C1 segment of cervical spinal cord (tissue), 14 donors: ENCODE results near the gene DEGS2.

Experiments
- DNase-seq, 14 donors: peaks; one replicate each; lab custom pipeline; 2025; lab: John Stamatoyannopoulos, UW

The DEGS2 gene

DNA sequence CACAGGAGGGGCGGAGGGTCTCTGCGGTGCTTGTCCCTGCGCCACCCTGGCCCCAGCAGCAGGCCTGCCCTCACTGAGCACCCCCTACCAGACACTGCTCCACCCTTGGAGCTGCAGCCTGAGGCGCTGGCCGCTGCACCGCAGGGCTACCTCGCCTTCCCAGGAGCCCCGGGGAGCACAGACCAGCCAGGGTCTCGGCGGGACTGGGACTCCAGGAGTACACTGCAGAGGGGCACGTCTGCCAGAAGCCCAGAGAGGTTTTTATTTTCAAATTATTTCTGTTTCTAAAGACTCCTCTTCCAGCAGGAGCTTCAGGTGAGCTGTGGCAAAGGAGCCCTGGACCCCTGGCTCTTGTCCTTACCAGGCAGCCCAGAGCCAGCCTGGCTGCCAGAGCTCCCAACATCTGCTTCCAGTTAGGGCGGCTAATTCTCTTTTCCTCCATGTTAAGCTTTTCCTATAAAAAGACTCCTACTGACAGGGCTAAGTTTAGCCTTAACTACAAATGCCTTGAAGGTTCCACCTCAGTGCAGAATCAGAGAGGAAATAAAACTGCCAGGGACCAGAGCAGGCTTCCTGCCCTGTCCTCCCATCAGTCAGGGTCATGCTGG, 26.4 kb downstream of the DEGS2 start:
- DNase-seq = no peak

DNA sequence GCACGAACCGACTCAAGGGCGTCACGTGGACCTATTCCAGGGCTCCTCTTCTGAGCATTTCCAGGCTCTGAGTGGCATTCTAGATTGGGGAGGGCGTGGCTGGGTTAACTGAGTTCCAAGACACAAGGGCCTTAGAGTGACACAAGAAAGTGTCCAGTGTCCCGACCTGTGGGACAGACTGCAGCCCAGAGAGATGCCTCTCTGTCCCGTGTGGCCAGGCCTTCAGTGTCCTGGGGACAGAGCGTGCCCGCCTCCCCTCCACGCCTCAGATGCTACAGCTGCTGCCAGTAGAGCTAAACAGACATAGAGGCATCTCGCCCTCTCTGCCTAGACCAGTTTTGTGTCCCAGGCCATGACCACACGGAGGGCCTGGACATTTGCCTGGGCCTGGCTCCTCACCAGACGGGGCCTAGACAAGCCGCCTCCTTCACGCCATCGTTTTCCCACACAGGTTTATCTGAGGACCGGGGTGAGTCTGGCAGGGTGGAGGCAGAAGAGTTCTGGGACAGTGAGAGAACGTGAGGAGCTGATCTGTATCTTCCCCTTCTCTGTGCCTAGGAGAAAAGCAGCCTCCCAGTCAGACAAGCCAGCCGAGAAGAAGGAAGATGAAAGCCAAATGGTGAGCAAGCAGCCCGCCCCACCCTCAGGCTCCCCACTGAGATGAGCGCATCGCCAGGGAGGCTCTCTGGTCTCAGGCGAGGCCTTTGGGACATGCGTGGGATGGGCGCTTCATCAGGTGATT, 27.1 kb downstream of the DEGS2 start:
- DNase-seq = peak in 1 of 14 donors; percentile 79

DNA sequence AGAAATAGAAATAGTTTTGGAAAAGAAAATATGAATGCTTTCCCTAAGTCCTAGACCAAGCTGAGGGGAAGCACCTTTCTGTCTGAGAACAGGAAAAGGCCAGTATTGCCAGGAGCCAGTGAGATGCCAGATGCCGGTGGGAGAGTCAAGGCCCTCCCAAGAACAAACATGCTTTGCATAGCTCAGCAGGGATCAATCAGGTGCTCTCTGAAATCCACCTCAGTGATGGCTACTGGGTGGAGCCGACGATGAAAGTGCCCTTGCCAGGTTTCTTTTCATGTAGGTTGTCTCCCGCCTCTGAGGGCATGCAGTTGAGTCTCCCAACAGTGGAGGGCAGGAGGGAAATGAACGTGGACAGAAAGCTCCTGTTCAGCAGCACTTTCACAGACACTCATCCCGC, 28.3 kb downstream of the DEGS2 start:
- no peak for DNase-seq

DNA sequence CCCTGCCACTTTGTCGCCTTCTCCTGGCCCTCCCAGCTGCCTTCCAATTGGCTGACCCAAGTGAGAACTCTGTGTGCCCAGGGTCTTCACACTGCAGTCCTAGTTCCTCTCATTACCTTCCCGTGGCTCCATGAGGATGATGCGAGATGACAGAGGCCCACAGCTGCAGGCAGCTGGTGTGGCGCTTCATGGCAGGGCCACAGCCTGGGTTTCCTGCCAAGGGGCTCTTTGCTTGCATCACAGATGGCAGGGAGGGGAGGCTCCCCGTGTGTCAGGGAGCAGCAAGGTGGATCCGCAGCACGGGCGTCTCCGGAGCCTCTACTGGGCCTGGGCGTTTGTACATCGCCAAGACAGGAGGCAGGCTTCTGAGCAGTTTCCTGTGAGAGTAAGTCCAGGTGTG, 28.9 kb downstream of the DEGS2 start:
- DNase-seq = no peak

DNA sequence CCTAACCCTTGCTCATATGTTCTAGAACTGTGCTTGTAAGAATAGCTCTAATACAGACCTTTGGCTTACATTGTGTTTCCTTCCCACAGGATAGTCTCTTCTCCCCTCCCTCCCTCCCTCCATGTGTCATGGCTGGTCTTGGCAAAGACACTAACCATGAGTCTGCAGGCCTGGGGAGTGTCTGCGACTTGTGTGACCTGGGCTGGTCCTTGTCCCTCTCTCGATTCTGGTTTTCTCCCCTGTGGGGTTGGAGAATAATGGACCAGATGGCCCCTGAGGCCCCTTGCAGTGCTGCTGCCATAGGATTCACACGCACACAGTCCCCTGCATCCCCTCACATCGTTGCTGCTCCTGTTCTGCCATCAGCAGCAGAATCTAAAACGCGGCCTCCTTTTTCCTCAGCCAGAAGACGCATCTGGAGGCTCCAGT, 30.3 kb downstream of the DEGS2 start:
- peak in 1 of 14 donors; percentile 62 for DNase-seq

DNA sequence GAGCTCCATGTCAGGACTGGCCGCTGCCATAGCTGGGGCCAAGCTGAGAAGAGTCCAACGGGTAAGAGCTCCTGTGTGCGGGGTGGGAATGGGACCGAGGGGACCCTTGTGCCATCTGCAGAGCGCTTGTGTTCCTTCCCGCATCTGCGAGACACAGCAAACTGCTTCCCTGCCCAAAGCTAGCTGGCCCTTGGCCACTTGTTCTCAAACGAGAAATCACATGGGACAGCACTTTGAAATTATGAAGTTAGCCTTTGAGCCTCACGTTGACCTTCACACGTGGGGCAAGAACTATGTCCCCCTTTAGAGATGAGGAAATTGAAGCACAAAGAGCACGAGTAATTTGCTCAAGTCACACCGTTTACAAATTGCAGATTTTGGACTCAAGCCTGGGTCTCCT, 30.8 kb downstream of the DEGS2 start:
- DNase-seq = no peak

DNA sequence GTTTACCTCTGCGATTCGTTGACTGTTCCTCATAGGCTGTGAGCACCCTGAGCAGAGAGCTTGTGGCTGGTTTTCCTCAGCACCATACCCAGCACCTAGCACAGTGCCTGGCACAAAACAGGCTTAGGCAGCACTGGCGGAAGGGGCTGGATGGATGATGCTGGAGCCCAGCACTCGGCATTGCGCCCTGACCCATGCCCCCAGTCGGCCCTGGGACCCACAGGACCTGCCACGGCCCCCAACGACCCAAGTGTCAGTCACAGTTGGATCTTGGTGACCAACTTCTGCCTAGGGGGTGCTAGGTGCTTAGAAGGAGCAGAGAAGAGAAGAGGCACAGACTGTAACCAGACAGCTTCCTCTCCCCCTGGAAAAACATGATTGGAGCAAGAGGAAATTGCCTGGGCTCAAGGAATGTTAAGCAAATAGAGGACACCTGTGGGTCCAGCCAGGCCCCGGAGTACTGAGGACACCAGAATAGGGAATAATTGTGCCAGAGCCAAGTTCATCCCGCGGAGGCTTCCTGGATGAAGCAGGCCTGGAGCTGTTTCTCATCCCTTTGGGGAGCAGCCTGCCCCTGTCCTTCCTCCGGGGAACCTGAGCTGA, 31.5 kb downstream of the DEGS2 start:
- DNase-seq = no peak

DNA sequence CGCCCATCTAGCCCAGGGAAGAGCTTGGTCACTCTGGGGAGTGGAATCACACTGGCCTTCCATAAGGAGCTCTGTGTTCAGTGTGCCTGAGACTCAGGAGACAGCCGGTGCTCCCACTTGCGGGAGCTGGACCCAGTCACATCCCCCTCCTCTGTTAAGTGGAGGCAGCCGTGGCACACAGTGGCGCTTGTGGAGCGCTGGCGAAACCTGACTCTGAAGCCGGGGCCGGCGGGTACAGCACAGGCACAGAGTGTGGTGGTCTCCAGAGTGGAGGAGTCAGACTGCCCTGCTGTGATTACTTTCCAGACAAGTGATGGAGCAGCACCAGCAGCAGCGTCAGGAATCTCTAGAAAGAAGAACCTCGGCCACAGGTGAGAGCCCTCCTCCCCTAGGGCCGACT, 33.0 kb downstream of the DEGS2 start:
- DNase-seq = no peak

DNA sequence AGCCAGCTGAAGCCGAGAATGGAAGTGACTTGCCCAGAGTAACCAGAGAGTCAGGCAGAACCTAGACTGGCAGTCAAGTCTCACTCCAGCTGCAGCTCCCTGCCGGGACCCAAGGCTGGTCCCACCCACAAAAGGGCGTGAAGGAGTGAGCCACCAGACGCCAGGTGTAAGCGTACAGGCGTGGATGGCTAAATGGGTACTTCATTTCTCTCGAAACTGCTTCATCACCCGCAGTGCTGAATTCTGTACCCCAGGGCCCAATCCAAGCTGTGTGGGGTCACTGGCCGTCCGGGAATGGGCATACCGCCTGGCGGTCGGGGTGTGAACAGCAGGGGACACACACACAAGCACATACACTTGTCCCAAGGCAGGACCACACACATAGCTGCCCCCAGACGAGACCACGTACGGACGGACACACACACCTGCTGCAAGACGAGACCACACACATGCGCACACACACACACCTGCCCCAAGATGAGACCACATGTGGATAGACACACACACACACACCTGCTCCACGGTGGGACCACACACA, 34.8 kb downstream of the DEGS2 start:
- DNase-seq = no peak

DNA sequence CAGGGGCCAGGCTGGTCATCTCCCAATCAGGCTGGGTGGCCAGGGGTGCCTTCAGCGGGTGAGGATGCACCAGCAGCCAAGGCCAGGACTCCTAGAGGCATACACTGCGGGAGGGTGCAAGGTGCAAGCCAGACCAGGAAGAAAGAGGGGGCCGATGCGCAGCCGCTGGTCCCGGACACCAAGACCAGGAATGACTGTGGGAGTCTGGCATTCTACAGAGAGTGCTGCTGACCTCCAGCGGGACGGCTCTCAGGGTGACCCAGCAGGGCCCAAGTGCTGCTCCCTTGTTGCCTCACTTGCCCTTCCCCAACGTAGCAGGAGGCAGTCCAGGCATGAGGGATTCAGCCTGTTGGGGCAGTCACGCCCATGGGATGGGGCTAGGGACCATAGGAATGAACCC, 35.8 kb downstream of the DEGS2 start:
- DNase-seq = no peak

DNA sequence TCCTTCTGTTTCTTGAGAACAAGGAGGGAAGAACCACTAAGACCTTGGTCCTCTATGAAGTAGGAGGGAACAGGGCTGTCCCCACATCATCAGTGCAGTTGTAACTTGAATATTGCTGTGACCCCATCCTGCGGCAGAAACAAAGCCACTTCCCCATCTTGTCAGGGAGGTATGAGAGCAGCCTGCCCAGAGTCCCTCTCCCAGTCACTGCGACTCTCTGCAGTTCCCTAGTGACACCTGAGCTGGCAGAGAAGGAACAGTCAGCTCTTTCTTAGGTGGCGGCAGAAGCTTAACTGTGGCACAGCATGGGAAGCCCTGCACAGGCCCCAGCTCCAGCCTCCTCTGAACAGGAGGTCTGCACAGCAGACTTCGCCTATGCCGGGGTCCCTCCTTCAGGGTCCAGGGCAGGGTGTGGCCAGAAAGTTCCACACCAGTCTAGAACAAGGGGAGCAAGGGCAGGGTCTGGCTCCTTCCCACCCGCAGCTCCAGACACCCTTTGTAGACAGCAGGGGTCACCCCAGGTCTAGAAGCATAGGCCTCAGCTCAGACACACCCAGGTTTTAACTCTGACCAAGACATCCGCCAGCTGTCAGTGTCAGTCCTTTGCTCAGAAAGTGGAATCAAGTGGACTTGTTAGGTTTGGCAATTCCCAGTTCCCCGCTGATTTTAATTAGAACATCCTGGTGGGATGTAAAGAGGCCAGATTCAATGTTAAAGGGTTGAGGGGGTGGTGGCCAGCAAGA, 36.8 kb downstream of the DEGS2 start:
- no peak for DNase-seq

DNA sequence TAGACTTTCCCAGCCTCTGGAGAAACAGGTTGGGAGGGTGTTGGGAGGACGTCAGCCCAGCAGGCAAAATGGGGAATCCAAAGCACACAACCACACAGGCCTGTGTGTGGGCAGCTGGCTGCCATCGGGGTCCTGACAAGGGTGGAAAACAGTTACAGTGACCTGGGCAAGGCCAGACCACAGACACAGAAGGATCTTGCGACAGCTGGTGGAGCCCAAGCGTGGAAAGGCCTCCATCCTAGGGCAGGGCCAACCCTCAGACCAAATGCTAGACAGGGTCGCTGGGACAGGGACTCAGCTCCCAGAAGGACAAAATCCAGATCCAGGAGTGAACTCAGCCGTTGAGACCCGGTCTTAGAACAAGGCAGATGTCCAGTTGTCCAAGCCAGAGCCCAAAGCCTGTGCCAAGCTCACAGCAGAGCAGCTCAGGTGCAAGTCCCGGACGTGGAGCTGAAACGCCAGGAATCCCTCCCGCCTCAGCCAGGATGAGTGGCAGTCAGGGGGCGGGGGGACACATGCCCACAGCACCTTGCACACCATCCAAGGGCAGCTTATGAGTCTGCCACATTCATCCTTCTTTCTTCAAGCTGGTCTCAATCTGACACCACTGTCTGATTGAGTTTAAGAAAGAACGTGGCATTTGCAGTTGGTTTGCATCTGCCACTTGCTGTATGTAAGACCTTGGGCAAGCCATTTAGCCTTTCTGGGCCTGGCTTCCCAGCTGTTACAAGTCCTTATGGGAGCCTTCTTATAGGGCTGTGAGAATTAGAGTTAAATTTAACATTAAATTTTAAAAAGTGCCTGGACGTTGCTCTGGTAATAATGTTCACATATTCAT, 37.6 kb downstream of the DEGS2 start:
- peak in 1 of 14 donors; percentile 34 for DNase-seq

DNA sequence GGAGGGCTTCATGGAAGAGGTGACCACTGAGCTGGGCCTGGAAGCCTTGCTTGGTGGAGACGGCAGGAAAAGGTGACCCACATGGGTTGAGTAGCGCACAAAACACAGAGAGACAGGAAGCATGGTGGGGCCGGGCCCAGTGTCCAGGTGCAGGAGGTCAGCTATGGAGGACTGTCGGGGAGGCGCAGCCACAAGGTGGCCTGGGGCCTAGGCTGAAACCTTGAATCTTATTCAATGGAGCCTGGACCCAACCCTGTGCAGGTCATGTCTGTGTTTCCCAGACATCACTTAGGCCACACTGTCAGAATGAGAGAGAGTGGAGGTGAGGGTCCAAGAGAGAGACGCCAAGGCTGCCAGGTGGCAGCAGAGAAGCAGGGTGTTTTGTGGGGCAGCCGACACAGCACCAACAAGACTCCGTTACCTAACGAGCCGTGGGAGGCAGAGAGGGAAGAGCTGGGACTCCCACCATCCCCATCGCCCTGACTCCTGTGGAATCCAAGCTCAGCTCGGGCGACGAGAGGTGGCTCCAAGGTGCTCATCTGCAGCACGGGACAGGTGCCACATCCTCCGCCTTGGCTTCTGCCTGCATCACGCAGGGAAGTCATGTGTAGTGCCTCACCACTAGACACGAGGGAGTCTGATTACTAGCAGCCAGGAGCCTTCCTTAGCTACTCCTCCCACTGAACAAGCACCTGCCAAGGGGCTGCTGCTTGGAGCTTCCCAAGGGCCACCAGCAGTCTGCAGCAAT, 38.7 kb downstream of the DEGS2 start:
- DNase-seq = peak in 1 of 14 donors; percentile 76

DNA sequence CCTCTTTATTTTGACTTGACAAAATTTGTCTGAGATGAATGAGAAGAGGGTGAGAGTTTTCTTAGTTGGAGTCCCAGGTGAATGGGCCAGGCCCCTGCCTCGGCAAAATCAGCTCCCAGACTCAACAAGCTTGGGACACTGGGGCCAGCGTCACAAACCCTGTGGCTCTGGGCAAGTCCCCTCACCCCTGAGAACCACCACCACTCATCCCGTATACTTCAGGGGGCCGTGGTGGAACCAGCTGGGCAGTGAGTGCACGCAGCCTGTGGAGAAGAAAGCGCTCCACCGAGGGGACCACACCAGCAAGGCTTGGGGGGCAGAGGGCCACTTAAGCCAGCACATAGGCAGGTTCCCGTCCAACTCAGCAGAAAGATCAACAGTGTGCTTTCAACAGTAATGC, 40.2 kb downstream of the DEGS2 start:
- no peak for DNase-seq

DNA sequence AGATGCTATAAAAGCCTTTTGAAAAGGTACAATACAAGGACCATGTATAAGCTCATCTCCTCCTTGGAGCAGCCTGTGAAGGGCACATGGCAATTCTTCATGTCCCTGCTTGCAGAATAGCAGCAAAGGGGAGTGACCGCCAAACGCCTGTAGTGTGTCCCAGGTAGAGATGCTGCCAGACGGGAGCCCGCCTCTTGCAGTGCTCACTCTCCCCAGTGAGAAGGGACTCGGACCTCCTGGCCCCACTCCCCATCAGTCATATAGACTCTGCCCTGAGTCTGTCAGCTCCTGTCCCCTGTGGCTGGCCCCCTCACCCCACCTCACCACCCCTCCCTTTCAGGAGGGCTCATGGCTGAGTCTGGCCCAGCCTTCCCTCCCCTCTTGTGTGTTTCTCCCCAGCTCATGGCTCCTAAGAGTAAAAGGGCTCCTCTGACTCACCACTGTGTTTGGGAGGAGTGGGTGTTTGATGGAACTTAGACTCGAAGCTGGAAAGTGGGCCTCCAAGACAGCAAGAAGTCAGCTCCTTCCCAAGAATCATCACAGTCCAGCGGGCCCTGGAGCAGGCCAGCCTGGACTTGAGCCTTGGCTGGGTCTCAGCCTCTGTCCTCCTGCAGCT, 40.9 kb downstream of the DEGS2 start:
- DNase-seq = peak in 1 of 14 donors; percentile 58

DNA sequence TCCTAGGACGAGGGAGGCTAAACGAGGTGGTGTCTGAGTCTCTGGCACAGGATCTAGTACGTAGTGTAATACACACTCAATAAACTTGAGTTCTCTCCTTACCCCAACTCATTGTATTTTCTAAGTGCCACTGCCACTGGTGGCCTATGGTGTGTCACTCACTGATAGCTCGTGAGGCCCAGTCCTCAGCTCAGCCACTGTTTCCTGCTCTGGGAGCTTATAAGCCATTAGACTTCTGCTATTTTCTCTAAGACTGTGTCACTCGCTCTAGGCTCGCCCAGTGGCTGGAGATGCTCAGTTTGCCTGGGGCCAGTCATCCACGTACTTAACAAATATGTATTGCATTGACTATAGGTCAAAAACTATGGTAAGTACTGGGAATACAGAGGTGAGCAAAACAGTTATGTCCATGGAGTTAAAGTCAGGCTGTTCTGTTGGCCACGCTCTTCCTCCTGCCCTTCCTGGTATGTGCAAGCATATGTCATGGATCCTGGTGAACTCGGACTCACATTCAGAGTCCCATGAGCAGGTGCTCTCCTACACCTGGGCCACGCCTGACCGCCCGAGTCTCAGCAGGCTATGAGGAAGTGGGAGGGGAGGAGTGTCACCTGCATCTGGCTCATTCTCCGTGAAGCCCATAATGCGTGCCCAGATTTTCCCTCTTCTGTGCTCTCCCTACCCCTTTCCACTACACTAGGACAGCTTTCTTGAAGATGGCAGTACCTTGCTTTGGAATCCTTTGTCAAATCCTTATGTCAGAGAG, 41.6 kb downstream of the DEGS2 start:
- DNase-seq = no peak

DNA sequence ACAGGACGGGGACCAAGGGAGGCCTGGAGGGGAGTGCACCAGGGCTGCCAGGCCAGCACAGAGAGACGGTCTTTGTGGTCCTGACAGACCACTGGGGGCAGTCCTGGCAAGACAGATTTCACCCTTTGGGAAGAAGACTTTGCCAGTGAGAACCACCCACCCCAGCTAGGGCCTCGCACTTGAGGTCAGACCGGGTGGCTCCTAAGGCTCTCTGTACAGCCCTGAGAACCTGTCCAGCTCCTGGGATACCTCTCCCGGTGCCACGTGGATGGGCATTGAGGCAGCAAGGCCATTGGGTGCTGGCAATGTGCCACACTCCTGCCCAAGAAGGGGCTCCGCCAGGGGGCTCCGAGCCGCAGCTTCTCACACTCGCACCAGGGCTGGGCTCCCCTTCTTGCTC, 42.4 kb downstream of the DEGS2 start:
- DNase-seq = no peak

DNA sequence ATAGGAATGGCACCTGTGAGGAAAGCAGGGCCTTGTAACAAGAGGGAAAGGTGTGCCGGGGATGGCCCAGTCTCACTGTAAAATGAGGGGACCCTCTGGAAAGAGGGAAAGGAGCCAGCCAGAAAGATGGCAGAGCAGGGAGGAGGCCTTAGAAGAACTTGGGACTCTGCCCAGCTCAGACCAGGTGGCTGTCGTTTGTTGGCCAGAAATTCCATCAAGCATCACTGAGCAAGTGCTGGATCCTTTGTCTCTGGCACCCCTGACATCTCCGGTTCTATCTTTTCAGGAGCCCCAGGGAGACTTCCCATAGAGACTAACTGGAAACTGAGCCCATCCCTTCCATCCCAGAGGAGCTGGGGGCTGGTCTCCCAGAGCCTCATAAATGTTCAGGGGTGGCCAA, 43.3 kb downstream of the DEGS2 start:
- DNase-seq = peak in 2 of 14 donors; percentile 71 to 95

DNA sequence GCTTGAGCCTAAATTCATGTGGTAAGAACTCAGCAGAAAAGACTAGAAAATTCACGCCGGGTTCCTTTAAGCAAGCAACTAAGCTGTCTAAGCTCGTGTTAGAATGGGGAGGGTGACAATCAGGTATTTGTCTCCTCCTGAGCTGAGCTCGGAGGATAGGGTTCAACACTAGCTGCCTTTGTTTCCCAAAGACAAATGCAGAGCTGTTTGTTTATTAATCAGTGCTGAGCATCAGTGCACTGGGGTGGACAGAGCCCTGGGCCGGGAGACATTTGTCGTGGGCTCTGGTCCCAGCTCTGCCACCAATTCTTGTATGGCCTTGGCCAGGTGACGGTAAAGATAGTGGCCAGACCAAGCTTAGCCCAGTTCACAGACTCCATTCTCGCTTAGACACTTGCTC, 43.7 kb downstream of the DEGS2 start:
- DNase-seq = peak in 9 of 14 donors; percentile 20 to 71 (median 55)
